Suprapubic skin (tissue), 4 donors: Measurements from ENCODE around the gene ZCCHC3.

Source experiments
- POLR2A ChIP-seq, 2 donors: fragments of 450-650 bp; IDR thresholded peaks; one replicate each; pipeline ENCODE4 v1.6.1; 2017; ENCODE audit warnings: antibody characterized with exemption in 2 of 2, mild to moderate bottlenecking in 2 of 2, moderate library complexity in 2 of 2
- POLR2AphosphoS5 ChIP-seq, 3 donors: sonication (generic); formaldehyde crosslinking; IDR thresholded peaks; one replicate each; pipeline ENCODE4 v1.6.1; 2017; ENCODE audit warnings: antibody characterized with exemption in 3 of 3
- TF ChIP-seq, protein P1 (sequence below), 2 donors: fragments of 200-600 bp in 1 of 2; fragments of 450-650 bp in 1 of 2; sonication (generic) in 1 of 2; IDR thresholded peaks; one replicate each; pipeline ENCODE4 v1.5.1; 2016 to 2019; ENCODE audit warnings: antibody characterized with exemption in 2 of 2, mild to moderate bottlenecking in 1 of 2, moderate library complexity in 1 of 2

DNA sequence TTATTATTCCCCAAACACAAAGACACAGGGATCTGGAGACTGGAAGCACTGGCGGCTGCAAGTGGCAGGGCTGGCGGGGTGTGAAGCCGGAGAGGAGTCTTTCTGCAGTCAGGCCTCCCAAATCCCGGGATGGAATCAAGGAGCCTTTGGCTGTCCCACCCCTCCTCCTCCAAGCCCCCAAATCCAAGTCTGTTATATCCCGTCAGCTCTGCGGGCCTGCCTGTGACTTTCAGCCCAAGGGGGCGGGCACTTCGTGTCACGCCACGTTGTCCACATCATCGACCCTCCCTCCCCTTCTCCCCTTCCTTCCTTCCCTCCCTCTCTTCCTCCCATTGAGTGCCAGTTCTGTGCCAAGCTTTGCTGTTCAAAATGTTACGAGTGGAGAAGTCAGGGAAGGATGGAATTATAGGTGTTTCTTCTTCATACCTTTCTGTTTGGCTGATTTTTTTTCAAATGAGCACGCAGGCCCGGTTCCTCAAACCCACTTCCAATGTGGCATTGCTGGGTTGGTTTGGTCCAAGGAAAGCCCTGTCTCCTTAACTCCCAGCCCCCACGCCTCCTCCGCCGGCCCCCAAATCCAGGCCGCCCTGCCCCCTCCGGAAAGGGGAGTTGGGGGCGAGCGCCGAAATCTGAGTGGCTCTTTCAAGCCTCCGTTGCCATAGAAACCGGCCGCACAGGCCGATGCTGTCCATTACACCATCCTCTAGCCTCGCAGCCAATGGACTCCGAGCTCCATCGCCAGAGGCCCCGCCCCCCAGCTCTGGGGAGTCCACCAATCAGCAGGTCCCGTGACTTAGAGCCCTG is 12.7 kb downstream of the ZCCHC3 start:
- TF ChIP-seq POLR2A (IDR thresholded peaks at IDR 0.05) (no peak), POLR2AphosphoS5 (IDR thresholded peaks at IDR 0.05) (no peak)
- TF ChIP-seq, protein P1, sequence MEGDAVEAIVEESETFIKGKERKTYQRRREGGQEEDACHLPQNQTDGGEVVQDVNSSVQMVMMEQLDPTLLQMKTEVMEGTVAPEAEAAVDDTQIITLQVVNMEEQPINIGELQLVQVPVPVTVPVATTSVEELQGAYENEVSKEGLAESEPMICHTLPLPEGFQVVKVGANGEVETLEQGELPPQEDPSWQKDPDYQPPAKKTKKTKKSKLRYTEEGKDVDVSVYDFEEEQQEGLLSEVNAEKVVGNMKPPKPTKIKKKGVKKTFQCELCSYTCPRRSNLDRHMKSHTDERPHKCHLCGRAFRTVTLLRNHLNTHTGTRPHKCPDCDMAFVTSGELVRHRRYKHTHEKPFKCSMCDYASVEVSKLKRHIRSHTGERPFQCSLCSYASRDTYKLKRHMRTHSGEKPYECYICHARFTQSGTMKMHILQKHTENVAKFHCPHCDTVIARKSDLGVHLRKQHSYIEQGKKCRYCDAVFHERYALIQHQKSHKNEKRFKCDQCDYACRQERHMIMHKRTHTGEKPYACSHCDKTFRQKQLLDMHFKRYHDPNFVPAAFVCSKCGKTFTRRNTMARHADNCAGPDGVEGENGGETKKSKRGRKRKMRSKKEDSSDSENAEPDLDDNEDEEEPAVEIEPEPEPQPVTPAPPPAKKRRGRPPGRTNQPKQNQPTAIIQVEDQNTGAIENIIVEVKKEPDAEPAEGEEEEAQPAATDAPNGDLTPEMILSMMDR (IDR thresholded peaks at IDR 0.05), result no peak
